Measurements from ENCODE around the gene GRN. TPM values are rescaled to one million over a fixed set of nuclear protein-coding genes. Genes with fewer than 3 reads are reported as not detected.
A peak's percentile ranks its signal among the peaks of the same experiment; 100 is the strongest.

GRN gene
- total RNA-seq, 1 experiment from 2014 or later: 127 TPM

- H3K14ac ChIP-seq (ENCODE audit: insufficient read depth, low read length): peak overlapping the region; percentile 52
- H2AK5ac ChIP-seq (ENCODE audit: insufficient read length, low read length): no peak overlapping the region
- peaks cover 8% of the 10 kb centered on the region for H3K4me1 ChIP-seq (ENCODE audit: insufficient read depth, low read length)
- no peak overlapping the region for H2BK15ac ChIP-seq (ENCODE audit: low read depth, low read length)
- no peak overlapping the region for H3T11ph ChIP-seq (ENCODE audit: low read length)
- H4K8ac ChIP-seq (replicated peaks; ENCODE audit: insufficient read length, low read depth, low read length): no peak overlapping the region
- Mint-ChIP-seq H3K4me1 (peaks cover 14 to 32% of the 10 kb centered on the region in 2 experiments), H3K36me3 (ENCODE audit: insufficient read depth in 1 of 3, low read depth in 3 of 3) (peaks cover 0 to 4% (median 0%) of the 10 kb centered on the region in 3 experiments; a peak in 1 of 7 replicates), H3K27me3 (ENCODE audit: low read depth) (peaks cover 4% of the 10 kb centered on the region), H3K27ac (no peak overlapping the region), H3K9me3 (no peaks in the 10 kb centered on the region; a peak in 1 of 5 replicates), H3K4me3 (peak overlapping the region; percentile 16 to 26; a peak in 2 of 5 replicates)
- no peak overlapping the region for H2BK120ac ChIP-seq (ENCODE audit: low read depth, low read length, poor library complexity, severe bottlenecking)
- H4K20me1 ChIP-seq (ENCODE audit: control insufficient read depth, insufficient read depth, insufficient read length): no peaks in the 10 kb centered on the region
- H3K9ac ChIP-seq (ENCODE audit: extremely low read depth, insufficient read length, low read length): no peak overlapping the region
- H3K79me1 ChIP-seq (ENCODE audit: insufficient read depth, low read depth, low read length, poor library complexity, severe bottlenecking): no peaks in the 10 kb centered on the region
- peak overlapping the region; percentile 51 for H3K4me2 ChIP-seq (ENCODE audit: insufficient read depth, insufficient read length, low read length)
- no peak overlapping the region for H2BK12ac ChIP-seq (ENCODE audit: insufficient read length, low read depth, low read length)
- H4K91ac ChIP-seq (ENCODE audit: insufficient read length, low read depth, low read length): no peak overlapping the region
- H3K23me2 ChIP-seq (ENCODE audit: insufficient read length, low read depth, low read length, poor library complexity, severe bottlenecking): peaks cover 5% of the 10 kb centered on the region
- TF ChIP-seq CTCF (conservative IDR thresholded peaks at IDR 0.05): no peak
- no peak overlapping the region for H3K23ac ChIP-seq (ENCODE audit: insufficient read length, low read depth, low read length)
- no peak overlapping the region for H3K18ac ChIP-seq (ENCODE audit: insufficient read length, low read depth, low read length)
- no peak overlapping the region for H3K4ac ChIP-seq (ENCODE audit: low read depth, low read length)
- no peaks in the 10 kb centered on the region for H3K9me3 ChIP-seq (ENCODE audit: control insufficient read depth, low read depth, low read length)
- WGBS (ENCODE audit: extremely low coverage, insufficient read length, low lambda C conversion rate): no CpG with 5 or more reads among the region's 31 CpGs
- H2BK20ac ChIP-seq (ENCODE audit: low read depth, low read length, poor library complexity, severe bottlenecking): no peak overlapping the region
- no peak overlapping the region for H3K27ac ChIP-seq (ENCODE audit: insufficient read length, low read depth, low read length)
- H4K5ac ChIP-seq (ENCODE audit: insufficient read length, low read depth, low read length): no peak overlapping the region
- no peaks in the 10 kb centered on the region for H3K27me3 ChIP-seq (ENCODE audit: insufficient read depth, low read length)
- no peak overlapping the region for H2AFZ ChIP-seq (ENCODE audit: low read length)
- no peak overlapping the region for H2BK5ac ChIP-seq (ENCODE audit: insufficient read length, low read length)
- H3K79me2 ChIP-seq (ENCODE audit: insufficient read depth, low read length): no peaks in the 10 kb centered on the region
- DNase-seq: peak; percentile 97
- no peak overlapping the region for H3K56ac ChIP-seq (ENCODE audit: insufficient read length, low read depth, low read length)
Observed at GRCh38 chr17:44374306-44375195, 29.4 kb downstream of the GRN start.

Measured in H9 (cell line).